H1 (cell line): ENCODE results near the gene CUL9. TPM values are rescaled to one million over a fixed set of nuclear protein-coding genes. Genes with fewer than 3 reads are reported as not detected.

ENCODE experiments used
- CTCF ChIA-PET: fragments of 300-600 bp; sonication (Branson Sonifier 250); formaldehyde crosslinking; loops from one replicate; lab custom pipeline; 2021; ENCODE audit not compliant: partially characterized antibody; lab: Charles Lee
- POLR2A ChIA-PET: fragments of 300-600 bp; sonication (Branson Sonifier 250); formaldehyde crosslinking; loops from one replicate; lab custom pipeline; 2021; ENCODE audit warnings: inconsistent platforms; ENCODE audit not compliant: partially characterized antibody; lab: Charles Lee
- DNase-seq, 2 experiments: peaks; one replicate each; pipeline versions ENCODE4 v3.0.0 to v3.0.0-alpha.2; 2010 to 2022; ENCODE audit warnings: low spot score in 2 of 2, low read depth in 1 of 2, mixed read lengths in 1 of 2
- FAIRE-seq: peaks from 2 replicates; lab custom pipeline; 2011; peaks lifted over from hg19 to GRCh38; lab: Jason Lieb, UNC
- H2AFZ ChIP-seq: 2 replicates; pipeline ENCODE4 v1.8.1; 2012; ENCODE audit warnings: low read length, inconsistent platforms
- H2AK5ac ChIP-seq: 2 replicates; pipeline ENCODE4 v1.6.1; 2013; ENCODE audit warnings: low read depth, low read length
- H2BK120ac ChIP-seq: replicated peaks from 2 replicates; pipeline ENCODE3; 2013; ENCODE audit warnings: low read depth, low read length, inconsistent platforms
- H2BK12ac ChIP-seq: 2 replicates; pipeline ENCODE4 v1.6.1; 2013; ENCODE audit warnings: low read depth, low read length
- H2BK15ac ChIP-seq: 2 replicates; pipeline ENCODE4 v1.6.1; 2013; ENCODE audit warnings: low read length
- H2BK20ac ChIP-seq: 2 replicates; pipeline ENCODE4 v1.6.1; 2013; ENCODE audit warnings: low read length
- H2BK5ac ChIP-seq: 2 replicates; pipeline ENCODE4 v1.6.1; 2013; ENCODE audit warnings: low read depth, low read length
- H3K14ac ChIP-seq: 2 replicates; pipeline ENCODE4 v1.6.1; 2013; ENCODE audit warnings: inconsistent platforms; ENCODE audit not compliant: insufficient read length
- H3K18ac ChIP-seq: 2 replicates; pipeline ENCODE4 v1.6.1; 2013; ENCODE audit warnings: low read length; ENCODE audit errors: extremely low read depth
- H3K23ac ChIP-seq: 2 replicates; pipeline ENCODE4 v1.6.1; 2013; ENCODE audit warnings: inconsistent platforms; ENCODE audit not compliant: insufficient read length
- H3K23me2 ChIP-seq: 2 replicates; pipeline ENCODE4 v1.6.1; 2013; ENCODE audit warnings: low read depth, low read length
- H3K27ac ChIP-seq: 2 replicates; pipeline ENCODE4 v1.6.1; 2011; ENCODE audit warnings: low read depth, low read length, inconsistent platforms
- H3K27me3 ChIP-seq, 4 experiments: replicated peaks in 1 of 4; 1 replicate in 1 of 4; 2 replicates in 3 of 4; pipeline versions ENCODE4 v1.6.1 to v1.8.1; 2011 to 2013; ENCODE audit warnings: low read length in 3 of 4, mild to moderate bottlenecking in 3 of 4, inconsistent platforms in 2 of 4, mixed read lengths in 2 of 4, moderate library complexity in 1 of 4; ENCODE audit not compliant: control insufficient read depth in 3 of 4, insufficient read depth in 3 of 4; ENCODE audit errors: extremely low read depth in 1 of 4
- H3K36me3 ChIP-seq, 4 experiments: 2 replicates each; pipeline versions ENCODE4 v1.6.1 to v1.8.1; 2011 to 2013; ENCODE audit warnings: mild to moderate bottlenecking in 4 of 4, low read length in 3 of 4, moderate library complexity in 2 of 4, control low read depth in 1 of 4, inconsistent platforms in 1 of 4; ENCODE audit not compliant: insufficient read depth in 4 of 4, control insufficient read depth in 2 of 4
- H3K4ac ChIP-seq: replicated peaks from 2 replicates; pipeline ENCODE3; 2013; ENCODE audit warnings: low read length, low read depth, mixed read lengths, inconsistent platforms; ENCODE audit not compliant: insufficient read length
- H3K4me1 ChIP-seq, 4 experiments: replicated peaks in 1 of 4; 1 replicate in 1 of 4; 2 replicates in 3 of 4; pipeline versions ENCODE4 v1.6.1 to v1.8.1; 2011 to 2013; ENCODE audit warnings: low read length in 3 of 4, inconsistent platforms in 2 of 4, mixed read lengths in 1 of 4; ENCODE audit not compliant: insufficient read depth in 4 of 4, control insufficient read depth in 3 of 4
- H3K4me2 ChIP-seq, 2 experiments: 2 replicates each; pipeline versions ENCODE4 v1.6.1 to v1.8.1; 2011 to 2013; ENCODE audit warnings: low read depth in 2 of 2, low read length in 2 of 2, control low read depth in 1 of 2, inconsistent platforms in 1 of 2, mild to moderate bottlenecking in 1 of 2; ENCODE audit not compliant: insufficient read depth in 1 of 2
- H3K4me3 ChIP-seq, 4 experiments: fragments of 200-600, 300-600 bp in 1 of 4; sonication (generic), shearing (Covaris generic), sonication (Bioruptor Twin) in 1 of 4; 2 replicates each; pipeline versions ENCODE4 v1.5.1 to v1.8.1; 2011 to 2016; ENCODE audit warnings: low read length in 4 of 4, low read depth in 3 of 4, control low read depth in 2 of 4, inconsistent platforms in 2 of 4, mild to moderate bottlenecking in 2 of 4, mixed read lengths in 1 of 4, moderate library complexity in 1 of 4; ENCODE audit not compliant: insufficient read depth in 2 of 4; ENCODE audit errors: extremely low read depth in 1 of 4
- H3K56ac ChIP-seq: replicated peaks from 2 replicates; pipeline ENCODE3; 2013; ENCODE audit warnings: low read depth, mild to moderate bottlenecking, mixed read lengths, low read length, inconsistent platforms; ENCODE audit not compliant: insufficient read length
- H3K79me1 ChIP-seq: 2 replicates; pipeline ENCODE4 v1.6.1; 2013; ENCODE audit warnings: low read depth, low read length, control low read depth
- H3K79me2 ChIP-seq, 2 experiments: 2 replicates each; pipeline versions ENCODE4 v1.6.1 to v1.8.1; 2012 to 2013; ENCODE audit warnings: low read length in 2 of 2, mild to moderate bottlenecking in 2 of 2, inconsistent platforms in 1 of 2; ENCODE audit not compliant: insufficient read depth in 2 of 2, control insufficient read depth in 1 of 2
- H3K9ac ChIP-seq, 4 experiments: replicated peaks in 1 of 4; 1 replicate in 1 of 4; 2 replicates in 3 of 4; pipeline versions ENCODE4 v1.6.1 to v1.8.1; 2011 to 2013; ENCODE audit warnings: low read depth in 3 of 4, low read length in 3 of 4, control low read depth in 2 of 4, mild to moderate bottlenecking in 2 of 4, moderate library complexity in 2 of 4, inconsistent platforms in 1 of 4; ENCODE audit errors: extremely low read depth in 1 of 4
- H3K9me3 ChIP-seq, 2 experiments: 2 replicates each; pipeline versions ENCODE4 v1.6.1 to v1.8.1; 2012 to 2013; ENCODE audit warnings: mild to moderate bottlenecking in 2 of 2, moderate library complexity in 2 of 2, control low read depth in 1 of 2, inconsistent platforms in 1 of 2, low read depth in 1 of 2, low read length in 1 of 2, mixed read lengths in 1 of 2; ENCODE audit not compliant: insufficient read depth in 2 of 2
- H4K20me1 ChIP-seq, 2 experiments: replicated peaks in 1 of 2; 2 replicates each; pipeline versions ENCODE3 to v1.8.1; 2011 to 2013; ENCODE audit warnings: inconsistent platforms in 2 of 2, low read length in 2 of 2, mild to moderate bottlenecking in 1 of 2; ENCODE audit not compliant: insufficient read depth in 2 of 2, control insufficient read depth in 1 of 2
- H4K5ac ChIP-seq: 2 replicates; pipeline ENCODE4 v1.6.1; 2013; ENCODE audit warnings: low read length, low read depth, mixed read lengths, inconsistent platforms; ENCODE audit not compliant: insufficient read length
- H4K8ac ChIP-seq: 2 replicates; pipeline ENCODE4 v1.8.0; 2013; ENCODE audit warnings: mild to moderate bottlenecking, moderate library complexity, low read length, inconsistent platforms; ENCODE audit not compliant: insufficient read depth; ENCODE audit errors: extremely low read depth
- H4K91ac ChIP-seq: replicated peaks from 2 replicates; pipeline ENCODE3; 2013; ENCODE audit warnings: low read length, mixed read lengths, inconsistent platforms; ENCODE audit not compliant: insufficient read length
- CHD2 ChIP-seq: IDR thresholded peaks from 2 replicates; pipeline ENCODE4 v1.6.1; 2012; ENCODE audit warnings: low read length, improper control_type of control experiment
- HDAC2 ChIP-seq, 2 experiments: fragments of 300-600 bp in 1 of 2; sonication (generic) in 1 of 2; IDR thresholded peaks; 2 replicates each; pipeline ENCODE4 v1.6.1; 2011 to 2012; ENCODE audit warnings: low read depth in 2 of 2, low read length in 2 of 2, mild to moderate bottlenecking in 2 of 2, moderate library complexity in 2 of 2, borderline replicate concordance in 1 of 2, inconsistent platforms in 1 of 2
- KDM5A ChIP-seq: fragments of 200-600 bp; IDR thresholded peaks from 2 replicates; pipeline ENCODE4 v1.7.1; 2012; ENCODE audit warnings: mild to moderate bottlenecking, low read length, inconsistent platforms, mixed read lengths
- RFX5 ChIP-seq: IDR thresholded peaks from 2 replicates; pipeline ENCODE4 v1.6.1; 2011; ENCODE audit warnings: low read depth, low read length, improper control_type of control experiment, borderline replicate concordance
- SAP30 ChIP-seq: fragments of 300-600 bp; sonication (generic); IDR thresholded peaks from 2 replicates; pipeline ENCODE4 v1.7.1; 2012; ENCODE audit warnings: low read length, moderate library complexity, mild to moderate bottlenecking, inconsistent platforms; ENCODE audit not compliant: insufficient read depth, insufficient replicate concordance
- SIX5 ChIP-seq: IDR thresholded peaks from 2 replicates; pipeline ENCODE4 v1.6.1; 2011; ENCODE audit warnings: mild to moderate bottlenecking, low read depth, low read length
- WGBS, 2 experiments: shearing (Covaris generic) in 1 of 2; methylation state at CpG; one replicate each; pipeline versions ENCODE4 v1.1.6 to v1.1.7; 2013 to 2015; ENCODE audit warnings: low lambda C conversion rate in 2 of 2, mixed read lengths in 2 of 2, inconsistent platforms in 1 of 2, low coverage in 1 of 2, missing lambda C conversion rate in 1 of 2; ENCODE audit not compliant: insufficient replicate concordance in 2 of 2, insufficient coverage in 1 of 2, insufficient read length in 1 of 2; ENCODE audit errors: extremely low coverage in 1 of 2, missing lambda C conversion rate in 1 of 2; 5-methylcytosine and 5-hydroxymethylcytosine counted together
- polyA plus RNA-seq, 7 experiments: library from polyadenylated mRNA; depleted of rRNA in 3 of 7; stranded (reverse) in 5 of 7; unstranded in 2 of 7; fragments of >200 nt in 5 of 7; fragments of 200-250 nt in 2 of 7; gene quantifications; 1 replicate in 5 of 7; 2 replicates in 1 of 7; 4 replicates in 1 of 7; pipeline versions ENCODE4 v1.2.1 to v1.2.3, GENCODE V29; 2011 to 2013; ENCODE audit warnings: missing spikeins in 2 of 7, mixed read lengths in 2 of 7
- total RNA-seq: library from RNA; stranded (reverse); fragmentation: NEBNext Ultra II Directional; extraction: Animal tissue kit (Norgen Biotek cat#: 25700); gene quantifications from 2 replicates; pipeline ENCODE4 v1.2.1, GENCODE V29; 2021
- TF ChIP-seq, protein P1 (sequence below): IDR thresholded peaks from 2 replicates; pipeline ENCODE4 v1.6.1; 2012; ENCODE audit warnings: low read length, inconsistent platforms

Gene CUL9
- total and polyA plus RNA-seq, 2 of the 8 experiments (the other 6 are each of a cell fraction or from before 2014, with no cell fraction given) = 7.7 to 9.8 TPM

DNA sequence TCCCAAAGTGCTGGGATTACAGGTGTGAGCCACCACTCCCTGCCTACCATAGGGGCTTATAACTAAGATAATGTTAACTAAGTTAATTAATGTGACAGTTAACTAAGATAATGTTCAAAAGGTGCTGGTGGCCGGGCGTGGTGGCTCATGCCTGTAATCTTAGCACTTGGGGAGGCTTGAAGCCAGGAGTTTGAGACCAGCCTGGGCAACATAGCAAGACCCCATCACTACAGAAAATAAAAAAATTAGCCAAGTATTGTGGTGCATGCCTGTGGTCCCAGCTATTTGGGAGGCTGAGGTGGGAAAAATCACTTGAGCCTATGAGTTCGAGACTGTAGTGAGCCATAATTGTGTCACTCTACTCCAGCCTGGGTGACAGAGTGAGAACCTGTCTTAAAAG is 43.7 kb upstream of the CUL9 start:
- Histone ChIP-seq H3K18ac (no peak overlapping the region), H2BK15ac (no peak overlapping the region), H3K9ac (no peak overlapping the region), H2AFZ (no peak overlapping the region), H3K79me1 (no peaks in the 10 kb centered on the region), H4K91ac (no peak overlapping the region), H3K4me3 (no peak overlapping the region), H3K23me2 (no peaks in the 10 kb centered on the region), H3K23ac (no peak overlapping the region), H3K4me2 (no peak overlapping the region), H3K79me2 (no peaks in the 10 kb centered on the region), H2BK12ac (no peak overlapping the region), H2BK5ac (no peak overlapping the region), H3K36me3 (no peaks in the 10 kb centered on the region; a peak in 4 of 8 replicates), H3K4ac (no peak overlapping the region), H4K8ac (no peak overlapping the region), H3K9me3 (no peaks in the 10 kb centered on the region), H2AK5ac (no peak overlapping the region), H4K5ac (no peak overlapping the region), H3K27ac (no peak overlapping the region), H3K14ac (no peak overlapping the region), H3K4me1 (peaks cover 0 to 5% (median 2%) of the 10 kb centered on the region in 4 experiments; a peak in 3 of 7 replicates), H2BK20ac (no peak overlapping the region), H3K56ac (no peak overlapping the region), H2BK120ac (no peak overlapping the region), H3K27me3 (no peaks in the 10 kb centered on the region), H4K20me1 (no peaks in the 10 kb centered on the region)
- ChIA-PET CTCF (interaction anchor here (0.7 to 2.1 kb wide), 3 partner anchors 62 to 104 kb away, joined by 3 to 11 read pairs (median 5); partner anchors contain the start of gene PTK7), POLR2A (interaction anchor here (0.7 to 1.6 kb wide), 2 partner anchors 32 to 85 kb away, joined by 3 to 5 read pairs; partner anchors contain the start of gene CUL7)
- no peak for DNase-seq
- FAIRE-seq = no peak
- WGBS, 2 experiments = 95% methylated on average over 3 of the region's 3 CpGs; no CpG with 5 or more reads in 1 of the 2 experiments
- TF ChIP-seq HDAC2 (IDR thresholded peaks at IDR 0.05; ENCODE audit: borderline replicate concordance in 1 of 2, low read depth in 2 of 2, low read length in 2 of 2) (no peak), CHD2 (no peak), RFX5 (no peak), SIX5 (no peak), SAP30 (no peak), KDM5A (no peak)
- TF ChIP-seq, protein P1, sequence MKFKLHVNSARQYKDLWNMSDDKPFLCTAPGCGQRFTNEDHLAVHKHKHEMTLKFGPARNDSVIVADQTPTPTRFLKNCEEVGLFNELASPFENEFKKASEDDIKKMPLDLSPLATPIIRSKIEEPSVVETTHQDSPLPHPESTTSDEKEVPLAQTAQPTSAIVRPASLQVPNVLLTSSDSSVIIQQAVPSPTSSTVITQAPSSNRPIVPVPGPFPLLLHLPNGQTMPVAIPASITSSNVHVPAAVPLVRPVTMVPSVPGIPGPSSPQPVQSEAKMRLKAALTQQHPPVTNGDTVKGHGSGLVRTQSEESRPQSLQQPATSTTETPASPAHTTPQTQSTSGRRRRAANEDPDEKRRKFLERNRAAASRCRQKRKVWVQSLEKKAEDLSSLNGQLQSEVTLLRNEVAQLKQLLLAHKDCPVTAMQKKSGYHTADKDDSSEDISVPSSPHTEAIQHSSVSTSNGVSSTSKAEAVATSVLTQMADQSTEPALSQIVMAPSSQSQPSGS = no peak
